Bronchial epithelial cell (primary cell): Measurements from ENCODE around the gene LEMD1. TPM values are rescaled to one million over a fixed set of nuclear protein-coding genes. Genes with fewer than 3 reads are reported as not detected.
"Not testable (repeated sequence)": the region's sequence is repeated elsewhere in the genome, so short reads cannot be mapped to it uniquely, and the experiment has no call there.

ENCODE experiments used
- DNase-seq: peaks from one replicate; pipeline ENCODE4 v3.0.0-alpha.2; 2010; ENCODE audit warnings: low read depth
- FAIRE-seq: peaks from 2 replicates; lab custom pipeline; 2011; peaks lifted over from hg19 to GRCh38; lab: Jason Lieb, UNC
- H3K27me3 ChIP-seq: 2 replicates; pipeline ENCODE4 v1.5.1; 2011; ENCODE audit warnings: low read length; ENCODE audit not compliant: control insufficient read depth, insufficient read depth
- H3K36me3 ChIP-seq: 2 replicates; pipeline ENCODE4 v1.5.1; 2011; ENCODE audit warnings: low read length; ENCODE audit not compliant: control insufficient read depth, insufficient read depth
- H3K4me3 ChIP-seq: 2 replicates; pipeline ENCODE4 v1.5.1; 2011; ENCODE audit warnings: mild to moderate bottlenecking, low read depth, low read length, control low read depth
- total RNA-seq: library from RNA; depleted of rRNA; stranded (reverse); fragments of >200 nt; gene quantifications from 2 replicates; pipeline ENCODE4 v1.2.1, GENCODE V29; 2014
- TF ChIP-seq, protein P1 (sequence below): IDR thresholded peaks from 2 replicates; pipeline ENCODE4 v1.5.1; 2011; ENCODE audit warnings: mild to moderate bottlenecking, moderate library complexity, low read length, control low read depth, inconsistent platforms; ENCODE audit not compliant: insufficient read depth, severe bottlenecking

The LEMD1 gene
- total RNA-seq, 1 donor from 2014 or later = 2.1 TPM

DNA sequence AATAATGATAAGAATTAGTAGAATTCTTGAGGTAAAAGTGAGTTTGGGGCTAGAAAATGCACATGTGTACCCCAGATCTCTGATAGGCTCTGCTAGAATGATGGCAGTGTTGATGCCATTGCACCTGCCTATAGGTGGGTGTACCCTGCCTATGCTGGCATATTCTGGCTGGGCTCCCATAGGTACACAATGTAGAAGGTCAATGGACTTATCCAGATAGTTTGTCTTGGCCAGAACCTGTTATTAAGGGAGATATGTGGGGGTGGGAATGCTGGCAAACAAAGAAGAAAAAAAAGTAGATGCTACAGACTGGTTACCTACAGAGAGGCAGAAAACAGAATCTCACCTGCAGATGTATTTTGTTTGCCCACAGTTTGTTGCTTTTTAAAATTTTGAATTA is 51.1 kb downstream of the LEMD1 start:
- DNase-seq (no peak), FAIRE-seq (no peak)
- TF ChIP-seq, protein P1, sequence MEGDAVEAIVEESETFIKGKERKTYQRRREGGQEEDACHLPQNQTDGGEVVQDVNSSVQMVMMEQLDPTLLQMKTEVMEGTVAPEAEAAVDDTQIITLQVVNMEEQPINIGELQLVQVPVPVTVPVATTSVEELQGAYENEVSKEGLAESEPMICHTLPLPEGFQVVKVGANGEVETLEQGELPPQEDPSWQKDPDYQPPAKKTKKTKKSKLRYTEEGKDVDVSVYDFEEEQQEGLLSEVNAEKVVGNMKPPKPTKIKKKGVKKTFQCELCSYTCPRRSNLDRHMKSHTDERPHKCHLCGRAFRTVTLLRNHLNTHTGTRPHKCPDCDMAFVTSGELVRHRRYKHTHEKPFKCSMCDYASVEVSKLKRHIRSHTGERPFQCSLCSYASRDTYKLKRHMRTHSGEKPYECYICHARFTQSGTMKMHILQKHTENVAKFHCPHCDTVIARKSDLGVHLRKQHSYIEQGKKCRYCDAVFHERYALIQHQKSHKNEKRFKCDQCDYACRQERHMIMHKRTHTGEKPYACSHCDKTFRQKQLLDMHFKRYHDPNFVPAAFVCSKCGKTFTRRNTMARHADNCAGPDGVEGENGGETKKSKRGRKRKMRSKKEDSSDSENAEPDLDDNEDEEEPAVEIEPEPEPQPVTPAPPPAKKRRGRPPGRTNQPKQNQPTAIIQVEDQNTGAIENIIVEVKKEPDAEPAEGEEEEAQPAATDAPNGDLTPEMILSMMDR = no peak
- Histone ChIP-seq H3K4me3 (no peak overlapping the region), H3K27me3 (peaks cover 4% of the 10 kb centered on the region), H3K36me3 (no peaks in the 10 kb centered on the region)

- no peak overlapping the region for H3K4me3 ChIP-seq
- TF ChIP-seq, protein P1 = no peak
- H3K27me3 ChIP-seq = peaks cover 4% of the 10 kb centered on the region
- no peaks in the 10 kb centered on the region for H3K36me3 ChIP-seq
- no peak for DNase-seq
- peak; percentile 7 for FAIRE-seq
Measured at GRCh38 chr1:205369701-205370123, 52.1 kb downstream of the LEMD1 start.

DNA sequence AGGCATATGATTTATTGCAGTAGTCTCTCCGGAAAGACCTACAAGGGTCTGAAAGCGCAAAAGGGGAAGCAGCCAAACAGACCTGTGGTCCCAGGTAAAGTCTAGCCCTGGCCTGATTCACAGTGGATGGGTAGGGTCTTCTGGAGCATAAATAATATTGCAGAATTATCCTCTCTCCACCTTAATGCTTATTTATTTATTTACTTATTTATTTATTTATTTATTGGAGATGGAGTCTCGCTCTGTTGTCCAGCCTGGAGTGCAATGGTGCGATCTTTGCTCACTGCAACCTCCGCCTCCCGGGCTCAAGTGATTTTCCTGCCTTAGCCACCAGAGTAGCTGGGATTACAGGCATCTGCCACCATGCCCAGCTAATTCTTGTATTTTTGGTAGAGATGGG is 53.4 kb downstream of the LEMD1 start:
- DNase-seq = no peak
- FAIRE-seq = no peak
- no peaks in the 10 kb centered on the region for H3K36me3 ChIP-seq
- no peak overlapping the region for H3K4me3 ChIP-seq
- H3K27me3 ChIP-seq = peaks cover 4% of the 10 kb centered on the region
- TF ChIP-seq, protein P1 = no peak

GRCh38 chr1:205365945-205366463 is 55.9 kb downstream of the LEMD1 start:
- TF ChIP-seq, protein P1 = no peak
- H3K36me3 ChIP-seq = no peaks in the 10 kb centered on the region
- FAIRE-seq (no peak), DNase-seq (peak; percentile 29)
- H3K27me3 ChIP-seq = peaks cover 1% of the 10 kb centered on the region
- no peak overlapping the region for H3K4me3 ChIP-seq

DNA sequence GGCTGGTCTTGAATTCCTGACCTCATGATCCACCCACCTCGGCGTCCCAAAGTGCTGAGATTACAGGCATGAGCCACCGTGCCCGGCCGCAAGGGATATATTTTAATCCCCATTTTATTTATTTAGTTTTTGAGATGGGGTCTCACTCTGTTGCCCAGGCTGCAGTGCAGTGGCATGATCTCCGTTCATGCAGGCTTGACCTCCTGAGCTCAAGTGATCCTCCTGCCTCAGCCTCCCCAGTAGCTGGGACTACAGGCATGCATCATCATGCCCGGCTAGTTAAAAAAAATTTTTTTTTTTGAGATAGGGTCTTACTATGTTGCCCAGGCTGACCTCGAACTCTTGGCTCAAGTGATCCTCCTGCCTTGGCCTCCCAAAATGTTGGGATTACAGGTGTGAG is 56.8 kb downstream of the LEMD1 start:
- not testable (repeated sequence) for H3K4me3 ChIP-seq, FAIRE-seq, H3K27me3 ChIP-seq, DNase-seq, H3K36me3 ChIP-seq

- Histone ChIP-seq H3K36me3 (no peaks in the 10 kb centered on the region), H3K4me3 (no peak overlapping the region), H3K27me3 (peaks cover 13% of the 10 kb centered on the region)
- DNase-seq = no peak
- FAIRE-seq = no peak
- TF ChIP-seq, protein P1 = no peak
Measured at GRCh38 chr1:205360891-205361290, 61.0 kb downstream of the LEMD1 start.
